ENCODE measurements around the gene HSPE1. TPM values are rescaled to one million over a fixed set of nuclear protein-coding genes. Genes with fewer than 3 reads are reported as not detected.

The HSPE1 gene
- total and polyA plus RNA-seq, 2 donors (not counting 1 experiment from before 2014, with no cell fraction given) = 87.0 to 147 TPM

Other genes starting within 250 kb of the HSPE1 start
- 4.9 and 7.6 TPM in 2 replicates for gene ANKRD44, start 189.6 kb upstream of the HSPE1 start, total RNA-seq
- gene ANKRD44, start 189.6 kb upstream of the HSPE1 start, polyA plus RNA-seq = 9.1 and 9.7 TPM in 2 replicates
- gene SF3B1, start 65.4 kb upstream of the HSPE1 start, total RNA-seq = 152 and 195 TPM in 2 replicates
- gene SF3B1, start 65.4 kb upstream of the HSPE1 start, polyA plus RNA-seq = 425 and 509 TPM in 2 replicates
- gene COQ10B, start 46.8 kb upstream of the HSPE1 start, total RNA-seq = 38.8 and 41.9 TPM in 2 replicates
- gene COQ10B, start 46.8 kb upstream of the HSPE1 start, polyA plus RNA-seq = 9.8 and 11.6 TPM in 2 replicates
- 198 and 214 TPM in 2 replicates for gene HSPD1, start 539 bp upstream of the HSPE1 start, total RNA-seq
- gene HSPD1, start 539 bp upstream of the HSPE1 start, polyA plus RNA-seq = 175 and 258 TPM in 2 replicates
- 25.9 and 26.6 TPM in 2 replicates for gene MOB4, start 15.7 kb downstream of the HSPE1 start, total RNA-seq
- gene MOB4, start 15.7 kb downstream of the HSPE1 start, polyA plus RNA-seq = 61.9 and 70.5 TPM in 2 replicates
- 6.9 and 10.2 TPM in 2 replicates for gene RFTN2, start 175.2 kb downstream of the HSPE1 start, total RNA-seq
- gene RFTN2, start 175.2 kb downstream of the HSPE1 start, polyA plus RNA-seq = 0.73 and 0.95 TPM in 2 replicates
- gene MARS2, start 205.0 kb downstream of the HSPE1 start, total RNA-seq = 3.3 TPM in 2 replicates
- 1.5 and 3.3 TPM in 2 replicates for gene MARS2, start 205.0 kb downstream of the HSPE1 start, polyA plus RNA-seq

Measured in fibroblast of lung (primary cell).